ENCODE data around the gene ACADVL. TPM values are rescaled to one million over a fixed set of nuclear protein-coding genes. Genes with fewer than 3 reads are reported as not detected.
A peak's percentile ranks its signal among the peaks of the same experiment; 100 is the strongest.
"Not testable (repeated sequence)": the region's sequence is repeated elsewhere in the genome, so short reads cannot be mapped to it uniquely, and the experiment has no call there.

ACADVL gene
- total RNA-seq, result 191 TPM

- DNase-seq (ENCODE audit: low read depth in 2 of 3, low spot score in 2 of 3), result peak in 2 of 3 donors; percentile 85
These were observed at the start of gene ACADVL, which contains the start of gene DLG4 for GRCh38 chr17:7219812-7220592. Gene ACADVL (plus strand): TSS chr17:7219938. CDS start chr17:7219985, 47 bp downstream. Gene DLG4 (minus strand): TSS chr17:7219836.

DNA sequence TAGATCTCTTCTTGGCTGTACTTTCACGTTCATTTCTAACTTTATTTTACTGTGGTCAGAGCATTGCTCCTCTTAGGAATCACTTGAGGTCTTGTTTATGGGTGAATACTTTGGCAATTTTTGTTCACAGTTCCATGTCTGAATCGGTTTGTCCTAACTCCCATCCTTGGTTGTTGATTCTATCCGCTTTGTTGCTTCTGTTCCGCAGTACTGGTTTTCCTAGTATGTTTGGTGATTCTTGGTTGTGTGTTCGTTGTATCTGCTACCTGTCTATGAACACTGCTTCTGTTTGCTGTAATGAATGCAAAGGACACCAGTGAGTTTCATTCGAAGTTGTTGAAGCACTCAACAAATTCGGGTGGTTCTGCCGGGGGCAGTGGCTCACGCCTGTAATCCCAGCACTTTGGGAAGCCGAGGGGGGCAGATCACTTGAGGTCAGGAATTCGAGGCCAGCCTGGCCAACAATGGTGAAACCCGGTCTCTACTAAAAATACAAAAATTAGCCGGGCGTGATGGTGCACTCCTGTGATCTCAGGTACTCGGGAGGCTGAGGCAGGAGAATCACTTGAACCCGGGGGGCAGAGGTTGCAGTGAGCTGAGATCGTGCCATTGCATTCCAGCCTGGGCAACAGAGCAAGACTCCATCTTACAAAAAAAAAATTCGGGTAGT is 47.1 kb upstream of the ACADVL start:
- DNase-seq (ENCODE audit: low read depth in 2 of 3, low spot score in 2 of 3), result not testable (repeated sequence)

DNA sequence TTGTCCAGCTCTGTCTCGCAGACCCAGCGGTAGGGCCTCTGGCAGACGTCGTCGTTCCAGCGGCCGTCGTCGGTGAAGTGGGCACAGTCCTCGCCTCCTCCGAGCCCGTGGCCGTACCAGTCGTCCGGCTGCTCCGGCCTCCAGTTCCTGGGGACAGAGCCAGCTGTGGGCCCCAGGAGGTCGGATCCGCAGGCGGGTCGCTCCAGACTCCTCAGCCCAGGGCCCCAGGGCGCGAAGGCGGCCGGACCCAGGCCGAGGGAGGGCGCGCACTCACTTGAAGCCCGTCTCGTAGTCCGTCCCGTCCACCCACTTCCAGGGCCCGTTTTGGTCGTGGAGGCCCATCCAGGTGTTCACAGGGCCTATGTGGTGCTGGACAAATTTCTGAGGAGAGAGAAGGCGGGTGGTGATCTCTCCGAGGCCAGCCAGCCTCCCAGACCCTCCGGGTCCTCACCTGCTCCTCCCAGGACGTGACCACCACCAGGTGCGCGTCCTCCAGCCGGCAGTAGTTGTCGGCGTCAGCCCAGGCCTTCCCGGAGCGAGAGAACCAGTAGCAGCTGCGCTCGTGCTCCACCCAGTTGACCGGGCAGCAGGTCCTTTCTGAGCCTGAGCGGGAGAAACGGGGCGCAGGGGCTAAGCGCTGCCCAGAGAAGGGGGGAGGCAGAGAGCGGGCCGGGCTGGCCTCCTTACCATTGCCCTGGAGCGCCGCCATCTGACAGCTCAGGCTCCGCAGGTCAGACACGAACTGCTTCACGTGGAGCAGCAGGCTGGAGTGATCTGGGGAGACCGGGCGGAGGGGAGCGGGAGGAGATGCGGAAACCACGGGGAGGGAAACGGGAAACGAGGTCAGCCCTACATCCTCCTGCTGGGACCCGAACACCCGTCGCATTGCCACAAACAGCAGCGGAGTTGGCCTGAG is 45.8 kb upstream of the ACADVL start:
- DNase-seq (ENCODE audit: low read depth in 2 of 3, low spot score in 2 of 3), result peak in 2 of 3 donors; percentile 89 to 93

GRCh38 chr17:7174603-7175326 is 45.0 kb upstream of the ACADVL start:
- DNase-seq (ENCODE audit: low read depth in 2 of 3, low spot score in 2 of 3), result peak in 1 of 3 donors; percentile 23

DNA sequence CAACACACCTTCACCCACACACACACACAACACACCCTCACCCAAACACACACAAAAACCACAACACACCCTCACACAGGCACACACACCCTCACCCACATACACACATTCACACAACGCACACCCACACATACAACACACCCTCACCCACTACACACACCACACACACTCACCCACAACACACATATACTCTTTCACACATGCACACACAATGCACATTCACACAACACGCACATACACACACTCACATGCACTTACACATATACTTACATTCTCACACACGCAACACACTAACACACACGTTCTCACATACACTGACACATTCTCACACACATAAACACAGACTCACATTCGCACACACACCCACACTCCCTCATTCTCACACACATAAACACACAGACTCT is 44.4 kb upstream of the ACADVL start:
- no peak for DNase-seq (ENCODE audit: low read depth in 2 of 3, low spot score in 2 of 3)

DNA sequence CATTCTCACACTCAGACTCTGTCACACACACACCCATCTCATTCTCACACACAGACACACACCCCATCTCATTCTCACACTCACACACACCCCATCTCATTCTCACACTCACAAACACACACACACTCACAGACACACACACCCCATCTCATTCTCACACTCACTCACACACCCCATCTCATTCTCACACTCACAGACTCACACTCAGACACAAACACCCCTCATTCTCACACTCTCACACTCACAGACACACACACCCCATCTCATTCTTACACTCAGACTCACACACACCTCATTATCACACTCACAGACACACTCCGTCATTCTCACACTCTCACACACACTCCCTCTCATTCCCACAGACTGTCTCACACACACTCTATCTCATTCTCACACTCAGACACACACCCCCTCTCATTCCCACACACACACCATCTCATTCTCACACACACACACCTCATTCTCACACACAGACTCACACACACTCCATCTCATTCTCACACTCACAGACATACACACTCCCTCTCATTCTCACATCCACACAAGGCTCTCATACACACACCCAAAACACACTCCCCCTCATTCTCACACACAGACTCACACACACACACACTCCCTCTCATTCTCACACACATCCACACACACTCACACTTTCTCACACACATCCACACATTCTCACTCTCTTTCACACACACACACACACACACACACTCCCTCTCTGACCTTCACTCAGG is 43.5 kb upstream of the ACADVL start:
- no peak for DNase-seq (ENCODE audit: low read depth in 2 of 3, low spot score in 2 of 3)

GRCh38 chr17:7176841-7177190 is 42.9 kb upstream of the ACADVL start:
- DNase-seq (ENCODE audit: low read depth in 2 of 3, low spot score in 2 of 3), result no peak

DNA sequence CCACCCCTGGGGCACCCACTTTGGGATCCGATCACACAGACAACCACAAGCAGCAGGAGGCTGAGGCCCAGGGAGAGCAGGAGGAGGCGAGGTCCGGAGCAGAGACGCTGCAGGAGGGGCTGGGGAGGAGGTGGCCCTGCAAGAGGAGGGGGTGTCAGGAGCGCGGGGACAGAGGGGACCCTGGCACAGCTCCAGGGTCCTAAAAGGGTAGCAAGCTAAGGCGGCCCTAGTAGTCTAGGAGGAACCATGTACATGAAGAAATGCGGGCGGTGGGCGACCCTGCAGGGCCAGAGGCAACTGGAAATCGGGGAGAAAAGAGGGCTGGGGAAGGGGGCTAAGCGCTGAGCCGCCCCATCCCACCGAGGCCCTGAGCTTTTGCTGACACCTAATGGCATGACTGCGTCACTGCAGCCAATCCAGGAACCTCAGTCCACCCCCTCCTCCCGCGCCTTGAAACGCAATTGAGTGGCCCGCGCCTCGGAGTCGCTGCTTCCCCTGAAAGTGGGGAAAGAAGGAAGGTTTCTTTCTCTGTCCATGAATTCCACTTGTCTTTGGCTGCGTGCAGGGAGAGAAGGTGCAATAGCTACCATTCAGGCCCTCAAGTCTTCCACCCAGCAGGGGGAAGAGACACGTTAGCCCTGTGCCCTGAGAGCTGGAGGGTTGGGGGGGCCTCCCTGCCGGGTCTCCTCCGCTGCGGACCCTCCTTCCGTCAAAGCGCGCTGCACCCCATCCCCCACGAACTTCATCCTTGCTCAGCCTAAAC is 42.4 kb upstream of the ACADVL start:
- DNase-seq (ENCODE audit: low read depth in 2 of 3, low spot score in 2 of 3), result peak; percentile 38 to 81 (median 67)

- DNase-seq (ENCODE audit: low read depth in 2 of 3, low spot score in 2 of 3), result peak in 2 of 3 donors; percentile 19 to 39
These were observed 41.7 kb upstream of the ACADVL start for GRCh38 chr17:7177954-7178477.

DNA sequence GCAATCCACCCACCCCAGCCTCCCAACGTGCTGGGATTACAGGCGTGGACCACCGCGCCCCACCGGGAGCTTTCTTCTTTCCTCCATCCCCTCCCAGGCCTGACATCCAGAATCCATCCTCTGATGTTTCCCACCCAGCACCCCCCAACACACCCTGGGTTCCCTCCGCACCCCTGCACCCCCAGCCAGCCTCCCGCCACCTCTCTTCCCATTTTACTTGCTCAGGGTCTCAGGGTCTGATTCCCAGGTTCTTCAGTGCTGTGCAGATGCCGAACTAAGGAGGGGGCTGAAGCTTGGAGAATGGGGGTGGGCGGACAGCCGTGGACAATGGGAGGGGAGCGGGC is 40.8 kb upstream of the ACADVL start:
- DNase-seq (ENCODE audit: low read depth in 2 of 3, low spot score in 2 of 3), result no peak

GRCh38 chr17:7179317-7180254 is 40.2 kb upstream of the ACADVL start, which contains the start of gene ASGR1:
Gene ASGR1 (minus strand): TSS chr17:7179370. CDS start chr17:7178563, 807 bp downstream.
- DNase-seq (ENCODE audit: low read depth in 2 of 3, low spot score in 2 of 3), result no peak

DNA sequence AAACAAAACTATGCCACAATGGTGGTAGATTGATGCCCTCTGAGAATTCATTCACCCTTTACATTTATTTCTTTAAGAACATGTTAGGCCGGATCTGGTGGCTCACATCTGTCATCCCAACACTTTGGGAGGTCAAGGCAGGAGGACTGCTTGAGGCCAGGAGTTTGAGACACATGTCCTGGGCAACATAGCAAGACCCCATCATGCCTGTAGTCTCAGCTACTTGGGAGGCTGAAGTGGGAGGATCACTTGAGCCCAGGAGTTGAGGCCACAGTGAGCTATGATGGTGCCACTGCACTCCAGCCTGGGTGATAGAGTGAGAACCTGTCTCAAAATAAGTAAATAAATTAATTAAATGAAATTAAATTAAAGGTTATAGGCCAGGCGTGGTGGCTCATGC is 37.6 kb upstream of the ACADVL start:
- not testable (repeated sequence) for DNase-seq (ENCODE audit: low read depth in 2 of 3, low spot score in 2 of 3)

- no peak for DNase-seq (ENCODE audit: low read depth in 2 of 3, low spot score in 2 of 3)
These were observed 36.2 kb upstream of the ACADVL start for GRCh38 chr17:7183433-7184090.

- peak in 2 of 3 donors; percentile 47 to 71 for DNase-seq (ENCODE audit: low read depth in 2 of 3, low spot score in 2 of 3)
These were observed 35.6 kb upstream of the ACADVL start for GRCh38 chr17:7184091-7184488.

DNA sequence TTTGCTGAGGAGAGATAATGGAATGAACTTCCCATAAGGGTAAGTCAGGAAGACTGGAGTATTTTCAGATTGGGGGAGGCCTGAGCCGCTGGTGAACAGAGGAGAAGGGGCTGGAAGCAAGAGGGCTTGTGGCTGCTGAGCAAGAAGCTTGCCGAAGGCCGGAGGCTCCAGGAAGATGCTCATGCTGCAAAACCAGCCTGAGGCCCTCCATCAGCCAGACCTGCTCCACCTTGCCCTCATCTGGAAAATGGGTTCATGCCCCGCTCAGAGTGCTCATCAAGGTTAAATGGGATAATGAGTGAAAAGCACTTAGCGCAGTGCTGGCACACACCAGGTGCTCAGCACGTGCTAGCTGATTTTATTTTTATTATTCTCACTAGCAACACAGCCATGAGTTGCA is 35.1 kb upstream of the ACADVL start:
- DNase-seq (ENCODE audit: low read depth in 2 of 3, low spot score in 2 of 3), result no peak

DNA sequence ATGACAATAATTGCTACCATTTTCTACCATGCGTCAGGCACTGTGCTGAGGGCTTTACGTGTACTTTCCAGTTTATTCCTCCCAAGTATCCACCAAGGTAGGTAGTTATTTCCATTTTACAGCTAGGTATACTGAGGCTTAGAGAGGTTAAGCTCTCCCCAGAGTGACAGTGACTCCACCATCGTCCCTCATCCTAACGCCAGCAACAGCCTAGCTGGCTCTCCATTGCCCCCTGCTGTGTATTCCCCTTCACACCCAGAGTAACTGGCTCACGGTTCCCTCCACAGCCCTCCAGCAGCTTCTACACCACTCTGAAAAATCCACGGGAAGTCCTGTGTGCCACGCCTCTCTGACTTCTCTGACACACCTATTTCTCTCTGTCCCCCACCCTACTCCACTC is 33.5 kb upstream of the ACADVL start:
- DNase-seq (ENCODE audit: low read depth in 2 of 3, low spot score in 2 of 3), result peak in 2 of 3 donors; percentile 15 to 35

GRCh38 chr17:7190276-7190917 is 29.3 kb upstream of the ACADVL start:
- no peak for DNase-seq (ENCODE audit: low read depth in 2 of 3, low spot score in 2 of 3)

Measured in hematopoietic multipotent progenitor cell (in vitro differentiated cells).